GM21576 (cell line): Measurements from ENCODE around the gene UBASH3B.
"Not testable (repeated sequence)": the region's sequence is repeated elsewhere in the genome, so short reads cannot be mapped to it uniquely, and the experiment has no call there.

Experiments used
- ATAC-seq: cut with Tn5 transposase; IDR thresholded peaks from one replicate; pipeline ENCODE4 v1.9.1; 2021; ENCODE audit warnings: mild to moderate bottlenecking, moderate library complexity; ENCODE audit not compliant: unreplicated experiment

Gene UBASH3B

GRCh38 chr11:122833846-122834464, 178.4 kb downstream of the UBASH3B start:
- no peak for ATAC-seq

- ATAC-seq, result no peak
These were observed 181.4 kb downstream of the UBASH3B start for GRCh38 chr11:122836916-122837315.

GRCh38 chr11:122837528-122838346, 182.2 kb downstream of the UBASH3B start:
- ATAC-seq, result no peak

GRCh38 chr11:122843281-122844141, 188.0 kb downstream of the UBASH3B start:
- ATAC-seq, result peak; percentile 87

- ATAC-seq, result no peak
These were observed 191.9 kb downstream of the UBASH3B start for GRCh38 chr11:122847466-122847865.

- ATAC-seq, result no peak
These were observed 192.7 kb downstream of the UBASH3B start for GRCh38 chr11:122848186-122848585.

GRCh38 chr11:122850076-122850631, 194.6 kb downstream of the UBASH3B start:
- ATAC-seq, result no peak

- ATAC-seq, result no peak
These were observed 195.9 kb downstream of the UBASH3B start for GRCh38 chr11:122851366-122851966.

- no peak for ATAC-seq
These were observed 196.7 kb downstream of the UBASH3B start for GRCh38 chr11:122852074-122852795.

- no peak for ATAC-seq
These were observed 197.3 kb downstream of the UBASH3B start for GRCh38 chr11:122852796-122853160.

GRCh38 chr11:122853261-122853660, 197.7 kb downstream of the UBASH3B start:
- ATAC-seq, result no peak

GRCh38 chr11:122853971-122854446, 198.5 kb downstream of the UBASH3B start:
- no peak for ATAC-seq

GRCh38 chr11:122861631-122862030, 206.1 kb downstream of the UBASH3B start:
- ATAC-seq, result no peak

GRCh38 chr11:122862091-122862490, 206.6 kb downstream of the UBASH3B start:
- ATAC-seq, result no peak

- not testable (repeated sequence) for ATAC-seq
These were observed 207.6 kb downstream of the UBASH3B start for GRCh38 chr11:122863154-122863553.

GRCh38 chr11:122863704-122864326, 208.3 kb downstream of the UBASH3B start:
- no peak for ATAC-seq
